H1 (cell line): ENCODE results near the gene CHD3. TPM values are rescaled to one million over a fixed set of nuclear protein-coding genes. Genes with fewer than 3 reads are reported as not detected.

ENCODE experiments used
- polyA plus RNA-seq, 7 experiments: library from polyadenylated mRNA; depleted of rRNA in 3 of 7; stranded (reverse) in 5 of 7; unstranded in 2 of 7; fragments of >200 nt in 5 of 7; fragments of 200-250 nt in 2 of 7; gene quantifications; 1 replicate in 5 of 7; 2 replicates in 1 of 7; 4 replicates in 1 of 7; pipeline versions ENCODE4 v1.2.1 to v1.2.3, GENCODE V29; 2011 to 2013; ENCODE audit warnings: missing spikeins in 2 of 7, mixed read lengths in 2 of 7
- small RNA-seq: library from polyadenylated mRNA; stranded (forward); fragments of <200 nt; extraction: miRNeasy Mini kit (QIAGEN cat#:217004); gene quantifications from one replicate; pipeline ENCODE3, GENCODE V24; 2013; ENCODE audit not compliant: insufficient read depth
- total RNA-seq: library from RNA; stranded (reverse); fragmentation: NEBNext Ultra II Directional; extraction: Animal tissue kit (Norgen Biotek cat#: 25700); gene quantifications from 2 replicates; pipeline ENCODE4 v1.2.1, GENCODE V29; 2021

CHD3 gene
- total and polyA plus RNA-seq, 2 of the 8 experiments (the other 6 are each of a cell fraction or from before 2014, with no cell fraction given), result 12.3 to 12.9 TPM

Small RNAs within 50 kb of the gene (small RNA-seq; reads per million reads assigned to genes)
- gene SCARNA21, result not detected

Other genes starting within 250 kb of the CHD3 start
- gene ATP1B2, start 237.9 kb upstream of the CHD3 start, total RNA-seq, result 19.8 and 21.0 TPM in 2 replicates
- gene ATP1B2, start 237.9 kb upstream of the CHD3 start, polyA plus RNA-seq (2011; rRNA removed), result 9.1 and 12.6 TPM in 2 replicates
- 198 and 210 TPM in 2 replicates for gene TP53, start 201.3 kb upstream of the CHD3 start, total RNA-seq
- gene TP53, start 201.3 kb upstream of the CHD3 start, polyA plus RNA-seq (2011; rRNA removed), result 143 and 149 TPM in 2 replicates
- gene WRAP53, start 200.3 kb upstream of the CHD3 start, total RNA-seq, result 29.3 and 30.1 TPM in 2 replicates
- 29.2 and 38.4 TPM in 2 replicates for gene WRAP53, start 200.3 kb upstream of the CHD3 start, polyA plus RNA-seq (2011; rRNA removed)
- 15.0 and 16.0 TPM in 2 replicates for gene EFNB3, start 183.6 kb upstream of the CHD3 start, total RNA-seq
- 27.1 and 27.3 TPM in 2 replicates for gene EFNB3, start 183.6 kb upstream of the CHD3 start, polyA plus RNA-seq (2011; rRNA removed)
- 0.13 and 0.21 TPM in 2 replicates for gene DNAH2, start 171.0 kb upstream of the CHD3 start, total RNA-seq
- gene DNAH2, start 171.0 kb upstream of the CHD3 start, polyA plus RNA-seq (2011; rRNA removed), result 0.18 and 0.25 TPM in 2 replicates
- gene KDM6B, start 54.6 kb upstream of the CHD3 start, total RNA-seq, result 3.4 and 3.7 TPM in 2 replicates
- 0.48 and 0.80 TPM in 2 replicates for gene KDM6B, start 54.6 kb upstream of the CHD3 start, polyA plus RNA-seq (2011; rRNA removed)
- 0.69 TPM in 1 of 2 replicates, not detected in the other for gene TMEM88, start 33.7 kb upstream of the CHD3 start, total RNA-seq
- 8.8 and 11.6 TPM in 2 replicates for gene TMEM88, start 33.7 kb upstream of the CHD3 start, polyA plus RNA-seq (2011; rRNA removed)
- 27.0 and 30.2 TPM in 2 replicates for gene NAA38, start 31.2 kb upstream of the CHD3 start, total RNA-seq
- 109 and 116 TPM in 2 replicates for gene NAA38, start 31.2 kb upstream of the CHD3 start, polyA plus RNA-seq (2011; rRNA removed)
- gene CYB5D1, start 30.8 kb upstream of the CHD3 start, total RNA-seq, result 15.5 and 18.0 TPM in 2 replicates
- gene CYB5D1, start 30.8 kb upstream of the CHD3 start, polyA plus RNA-seq (2011; rRNA removed), result 11.0 and 13.5 TPM in 2 replicates
- gene RNF227, start 27.5 kb downstream of the CHD3 start, total RNA-seq, result 0.63 and 0.77 TPM in 2 replicates
- 1.1 and 1.7 TPM in 2 replicates for gene RNF227, start 27.5 kb downstream of the CHD3 start, polyA plus RNA-seq (2011; rRNA removed)
- 2.3 and 2.4 TPM in 2 replicates for gene KCNAB3, start 41.1 kb downstream of the CHD3 start, total RNA-seq
- 1.7 and 2.8 TPM in 2 replicates for gene KCNAB3, start 41.1 kb downstream of the CHD3 start, polyA plus RNA-seq (2011; rRNA removed)
- gene TRAPPC1, start 43.2 kb downstream of the CHD3 start, total RNA-seq, result 99.3 and 114 TPM in 2 replicates
- gene TRAPPC1, start 43.2 kb downstream of the CHD3 start, polyA plus RNA-seq (2011; rRNA removed), result 170 and 194 TPM in 2 replicates
- gene CNTROB, start 43.4 kb downstream of the CHD3 start, total RNA-seq, result 30.0 and 31.9 TPM in 2 replicates
- gene CNTROB, start 43.4 kb downstream of the CHD3 start, polyA plus RNA-seq (2011; rRNA removed), result 20.5 and 28.2 TPM in 2 replicates
- 0.48 and 0.59 TPM in 2 replicates for gene GUCY2D, start 113.8 kb downstream of the CHD3 start, total RNA-seq
- 0.20 and 0.31 TPM in 2 replicates for gene GUCY2D, start 113.8 kb downstream of the CHD3 start, polyA plus RNA-seq (2011; rRNA removed)
- 0.46 and 0.63 TPM in 2 replicates for gene ALOX15B, start 150.3 kb downstream of the CHD3 start, total RNA-seq
- 0.91 and 1.4 TPM in 2 replicates for gene ALOX15B, start 150.3 kb downstream of the CHD3 start, polyA plus RNA-seq (2011; rRNA removed)
- not detected in 2 replicates for gene ALOX12B, start 198.9 kb downstream of the CHD3 start, total RNA-seq
- 0.82 and 0.86 TPM in 2 replicates for gene ALOX12B, start 198.9 kb downstream of the CHD3 start, polyA plus RNA-seq (2011; rRNA removed)
- gene ALOXE3, start 229.7 kb downstream of the CHD3 start, total RNA-seq, result not detected in 2 replicates
- gene ALOXE3, start 229.7 kb downstream of the CHD3 start, polyA plus RNA-seq (2011; rRNA removed), result 0.26 and 0.55 TPM in 2 replicates
- gene HES7, start 235.3 kb downstream of the CHD3 start, total RNA-seq, result 0.32 and 0.69 TPM in 2 replicates
- 0.20 and 0.55 TPM in 2 replicates for gene HES7, start 235.3 kb downstream of the CHD3 start, polyA plus RNA-seq (2011; rRNA removed)